Ecto neural progenitor cell (in vitro differentiated cells): Measurements from ENCODE around the gene CACNA1E.

Source experiments
- DNase-seq: peaks from one replicate; pipeline ENCODE4 v3.0.0-alpha.2; 2018; ENCODE audit warnings: low spot score

CACNA1E gene

DNA sequence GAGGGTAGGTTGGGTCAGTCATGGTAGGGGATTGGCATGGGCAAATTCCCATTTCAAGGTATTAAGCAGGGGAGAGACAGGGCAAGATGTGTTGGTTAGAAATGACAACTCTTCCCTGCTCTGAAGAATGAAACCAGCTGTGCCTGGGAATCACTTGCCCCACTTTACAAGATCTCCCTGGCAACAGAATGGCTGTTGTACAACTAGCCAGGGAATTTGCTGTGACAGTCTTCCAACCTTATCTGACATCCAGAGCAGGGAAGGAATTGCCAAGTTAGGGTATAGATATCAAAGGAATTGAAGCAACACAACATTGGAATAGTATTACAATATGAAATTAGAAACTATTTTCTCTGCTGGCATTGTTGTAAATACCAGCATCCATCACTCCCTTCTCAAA lies 154.7 kb downstream of the CACNA1E start:
- no peak for DNase-seq

DNA sequence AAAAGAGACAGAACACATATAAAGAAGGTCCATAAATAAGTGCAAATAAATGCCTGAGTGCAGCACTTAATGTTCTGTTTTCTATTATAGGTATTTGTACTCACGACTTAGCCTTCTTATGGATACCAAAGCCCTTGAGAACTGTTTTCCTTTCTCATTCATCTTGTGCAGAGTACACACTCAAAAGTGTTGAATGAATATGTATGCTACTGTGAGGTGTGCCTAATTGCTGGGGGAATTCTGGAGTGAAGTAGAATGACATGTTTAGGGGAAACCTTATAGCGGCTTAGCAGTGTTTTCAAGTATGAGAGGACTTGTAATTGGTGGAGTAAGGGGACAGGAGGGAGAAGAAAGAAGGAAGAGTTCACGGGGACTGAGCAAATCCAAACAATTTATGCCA lies 157.6 kb downstream of the CACNA1E start:
- DNase-seq: no peak

DNA sequence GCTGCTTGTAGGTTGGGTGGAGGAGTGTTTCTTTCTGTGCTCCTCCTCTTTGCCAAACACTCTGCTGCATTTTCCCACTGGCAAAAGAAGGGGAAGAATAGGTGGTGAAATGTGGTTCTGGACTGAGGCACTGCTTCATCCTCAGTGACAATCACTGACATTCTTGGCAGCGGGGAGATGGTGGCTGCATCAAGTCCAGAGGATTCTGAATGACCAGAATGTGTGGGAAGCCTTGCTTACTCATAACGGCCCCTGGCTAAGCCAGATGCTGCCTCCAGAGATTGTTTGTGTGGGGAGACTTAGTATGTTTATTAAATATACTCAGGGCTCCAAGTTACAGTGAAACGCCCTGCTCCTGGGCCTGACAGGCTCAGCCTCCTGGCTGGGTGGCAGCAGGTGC lies 160.3 kb downstream of the CACNA1E start:
- no peak for DNase-seq

DNA sequence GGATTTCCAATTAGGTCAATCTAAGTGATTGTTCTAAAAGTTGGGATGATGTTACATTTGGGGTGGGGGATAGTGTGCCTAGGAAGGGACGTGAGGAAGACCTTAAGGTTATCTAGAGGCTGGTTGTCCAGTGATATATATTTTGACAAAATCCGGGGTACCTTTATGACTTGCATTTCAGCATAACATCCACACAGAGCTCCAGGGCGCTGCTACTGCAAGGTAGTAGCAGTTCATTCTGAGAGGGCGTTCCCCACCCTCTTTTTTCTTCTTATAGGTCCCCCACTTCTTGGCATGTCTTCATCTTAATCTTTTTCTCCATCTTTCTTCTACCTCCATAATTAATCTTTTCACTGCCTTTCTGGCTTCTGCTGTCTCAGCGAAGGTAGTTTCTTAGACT lies 161.9 kb downstream of the CACNA1E start:
- DNase-seq: no peak

DNA sequence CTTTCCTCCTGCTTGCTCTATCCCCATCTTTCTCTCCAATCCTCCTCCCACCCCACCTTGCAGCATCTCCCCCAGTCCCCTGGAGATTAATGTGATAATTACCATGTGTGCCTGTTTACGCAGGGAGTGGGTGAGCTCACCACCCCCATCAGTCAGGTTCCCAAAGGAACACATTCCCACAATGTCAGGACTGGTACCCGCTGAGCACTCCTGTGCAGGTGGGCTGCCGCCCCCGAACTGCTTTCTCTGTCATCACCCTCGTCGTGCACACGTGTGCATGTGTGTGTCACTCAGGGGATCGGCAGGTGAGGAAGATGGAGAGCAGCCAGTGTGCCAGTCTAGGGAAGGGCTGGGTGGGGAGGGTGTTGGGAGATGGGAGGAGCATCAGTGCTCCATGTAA lies 163.4 kb downstream of the CACNA1E start:
- no peak for DNase-seq

DNA sequence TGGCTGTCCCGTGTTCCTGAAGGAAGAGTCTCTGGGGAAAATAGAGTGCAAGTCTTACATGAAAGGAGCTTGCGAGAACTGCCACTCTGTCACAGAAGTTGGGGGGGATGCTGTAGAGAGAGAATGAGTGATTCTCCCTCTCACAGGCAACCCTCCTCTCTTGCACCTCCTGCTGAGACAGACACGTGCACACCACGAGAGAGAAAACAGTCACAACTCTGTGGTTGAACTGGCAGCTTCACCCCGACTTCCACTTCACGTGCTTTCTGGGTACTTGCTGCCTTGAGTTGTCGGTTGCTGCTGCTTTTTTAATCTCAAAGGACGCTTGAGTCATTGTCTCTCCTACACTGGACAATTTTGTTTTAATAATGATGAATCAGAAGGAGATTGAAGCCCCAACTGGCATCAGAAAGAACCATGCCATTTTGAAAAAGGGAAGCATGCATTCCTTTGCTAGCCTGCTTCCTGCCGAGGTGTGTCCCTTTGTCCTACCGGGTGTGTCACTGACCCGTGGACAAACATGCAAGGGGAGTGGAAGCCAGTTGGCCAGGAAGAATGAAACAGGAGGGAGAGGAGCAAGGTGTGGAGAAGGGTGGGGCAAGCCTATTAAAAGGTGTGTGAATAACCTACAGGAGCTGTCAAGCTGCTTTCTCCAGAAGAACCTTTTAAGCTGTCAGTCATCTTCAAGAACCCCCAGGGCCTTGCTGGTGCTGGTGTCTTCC lies 164.2 kb downstream of the CACNA1E start:
- no peak for DNase-seq

DNA sequence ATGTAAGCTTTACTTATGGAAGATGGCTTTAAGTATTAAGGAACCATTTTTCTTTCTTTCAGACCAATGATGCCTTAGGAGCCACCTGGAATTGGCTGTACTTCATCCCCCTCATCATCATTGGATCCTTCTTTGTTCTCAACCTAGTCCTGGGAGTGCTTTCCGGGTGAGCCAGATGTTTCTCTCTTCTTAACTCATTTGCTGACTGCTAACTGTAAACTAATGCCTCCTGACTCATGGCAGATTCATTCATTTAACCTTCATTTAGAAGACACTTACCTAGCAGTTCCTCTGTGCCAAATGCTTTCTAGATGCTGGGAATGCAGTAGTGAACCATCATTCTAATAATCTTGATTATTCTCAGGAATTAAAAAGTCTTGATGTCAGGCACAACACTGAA lies 168.0 kb downstream of the CACNA1E start:
- DNase-seq: no peak

DNA sequence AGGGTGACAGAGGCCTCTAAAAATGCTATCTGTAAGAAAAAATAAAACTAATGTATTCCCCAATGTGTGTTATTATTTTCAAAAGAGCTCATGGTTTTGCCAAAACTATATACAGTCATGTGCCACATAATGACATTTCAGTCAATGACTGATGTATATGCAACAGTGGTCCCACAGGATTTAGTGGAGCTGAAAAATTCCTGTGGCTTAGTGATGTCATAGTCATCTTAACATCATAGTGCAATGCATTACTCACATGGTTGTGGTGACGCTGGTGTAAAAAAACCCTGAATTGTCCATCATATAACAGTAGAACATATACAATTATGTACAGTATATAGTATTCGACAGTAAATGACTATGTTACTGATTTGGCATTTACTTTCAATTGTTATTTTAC lies 172.4 kb downstream of the CACNA1E start:
- DNase-seq: no peak

DNA sequence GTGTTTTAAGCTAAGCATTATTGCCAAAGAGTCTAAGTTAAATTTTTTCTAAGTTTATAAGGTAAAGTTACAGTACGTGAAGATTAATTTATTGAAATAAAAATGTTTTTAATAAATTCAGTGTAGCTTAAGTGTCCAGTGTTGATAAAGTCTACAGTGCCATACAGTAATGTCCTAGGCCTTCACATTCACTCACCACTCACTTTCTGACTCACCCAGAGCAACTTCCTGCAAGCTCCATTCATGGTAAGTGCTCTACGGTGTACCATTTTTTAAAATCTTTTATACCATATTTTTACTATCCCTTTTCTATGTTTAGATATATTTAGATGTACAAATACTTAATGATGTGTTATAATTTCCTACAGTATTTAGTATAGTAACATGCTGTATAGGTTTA lies 173.2 kb downstream of the CACNA1E start:
- DNase-seq: no peak

DNA sequence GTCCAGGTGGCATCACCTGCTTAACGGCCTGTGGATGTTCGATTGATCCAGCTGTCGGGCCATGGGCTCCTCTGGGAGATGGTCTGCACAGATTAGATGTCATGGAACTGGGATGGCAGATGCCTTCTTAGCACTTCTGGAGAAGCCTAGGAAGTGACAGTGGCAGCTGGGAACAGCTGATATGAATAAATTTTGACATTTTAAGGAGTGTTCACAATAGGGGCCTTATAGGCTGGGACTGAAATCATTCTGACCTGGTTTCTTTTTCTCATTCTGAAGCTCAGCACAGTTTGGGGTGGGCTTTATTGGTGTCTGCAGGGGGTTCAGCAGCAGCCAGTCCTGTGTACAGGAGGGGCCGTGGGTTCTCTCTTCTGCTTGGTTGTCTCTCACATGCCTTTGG lies 175.3 kb downstream of the CACNA1E start:
- no peak for DNase-seq

DNA sequence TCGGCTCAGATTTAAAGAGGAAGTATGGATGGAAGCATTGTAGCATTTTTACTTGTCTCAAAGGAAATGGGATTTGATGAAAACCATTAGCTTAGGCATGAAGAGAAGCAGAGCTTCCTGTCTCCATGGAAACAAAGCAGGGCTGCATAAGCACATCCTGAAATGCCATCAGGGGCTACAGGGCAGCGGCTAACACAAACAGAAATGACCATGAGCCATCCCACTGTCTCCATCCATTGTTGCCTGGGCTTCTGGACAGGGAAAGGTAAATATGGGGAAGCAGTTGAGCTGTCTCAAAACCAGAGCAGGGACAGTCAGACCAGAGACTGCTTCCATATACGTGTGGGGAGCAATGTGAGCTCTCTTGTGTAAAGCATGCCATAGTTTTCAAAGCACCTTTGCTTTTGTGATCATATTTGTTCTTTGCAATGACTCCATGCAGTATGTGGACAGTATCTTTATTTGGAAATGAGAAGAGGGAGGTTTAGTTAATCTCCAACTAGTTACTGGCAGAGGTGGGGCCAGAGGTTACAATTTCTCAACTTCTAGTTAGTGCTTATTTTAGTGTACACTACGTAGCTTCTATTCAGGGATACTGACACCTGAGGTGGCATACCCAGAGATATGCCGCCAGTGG lies 176.1 kb downstream of the CACNA1E start:
- no peak for DNase-seq

DNA sequence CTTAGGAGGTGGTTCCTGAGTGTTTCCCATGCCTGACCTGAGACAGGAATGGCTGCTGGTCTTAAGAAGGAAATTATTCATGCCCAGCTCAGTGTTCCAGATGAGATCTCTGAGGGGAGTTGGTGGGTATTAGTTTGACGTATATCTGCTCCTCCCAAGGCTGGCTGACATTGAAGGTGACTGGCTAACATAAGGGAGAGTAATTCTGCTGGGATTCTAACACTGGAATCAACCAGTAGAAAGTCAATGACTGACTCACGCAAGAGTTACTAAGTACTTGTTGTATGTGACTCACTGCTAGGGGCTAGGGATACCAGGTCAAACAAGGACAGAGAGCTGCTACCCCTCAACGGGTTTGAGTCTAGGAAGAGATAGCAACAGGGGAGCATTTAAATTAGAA lies 177.3 kb downstream of the CACNA1E start:
- no peak for DNase-seq

DNA sequence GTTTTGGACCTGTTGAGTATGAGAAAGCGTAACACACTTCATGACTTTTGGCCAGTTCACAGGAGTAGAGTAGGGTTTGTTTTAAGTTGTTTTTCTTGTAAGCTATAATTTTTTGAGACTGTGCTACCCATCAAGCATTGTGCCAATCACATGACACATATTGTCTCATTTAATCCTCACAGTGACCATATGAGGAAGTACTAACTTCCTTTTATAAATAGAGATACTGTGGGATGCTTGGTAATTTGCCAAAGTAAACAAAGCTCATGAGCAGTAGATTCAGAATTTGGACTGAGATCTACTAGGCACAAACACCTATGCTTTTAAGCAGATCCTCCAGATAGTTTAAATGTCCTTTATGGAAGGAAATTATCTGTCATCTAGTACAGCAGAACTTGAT lies 178.3 kb downstream of the CACNA1E start:
- no peak for DNase-seq

DNA sequence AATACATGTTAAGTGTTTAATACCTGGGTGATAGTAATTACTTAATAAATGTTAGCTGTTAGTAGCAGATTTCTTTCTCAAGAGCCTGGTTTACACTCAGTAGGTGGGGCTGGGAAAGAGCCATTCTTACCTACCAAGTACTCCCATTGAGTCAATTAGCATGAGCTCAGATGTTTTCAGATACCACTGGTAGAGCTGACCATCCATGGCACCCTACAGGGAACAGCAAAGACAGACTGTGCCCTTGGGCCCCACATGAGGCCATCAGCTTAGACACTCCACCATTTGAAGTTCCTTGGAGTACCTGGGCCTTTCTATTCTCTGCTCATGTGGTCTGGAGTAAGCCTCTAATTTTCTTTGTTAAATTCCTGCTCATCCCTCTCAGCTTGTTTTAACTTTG lies 179.3 kb downstream of the CACNA1E start:
- no peak for DNase-seq

DNA sequence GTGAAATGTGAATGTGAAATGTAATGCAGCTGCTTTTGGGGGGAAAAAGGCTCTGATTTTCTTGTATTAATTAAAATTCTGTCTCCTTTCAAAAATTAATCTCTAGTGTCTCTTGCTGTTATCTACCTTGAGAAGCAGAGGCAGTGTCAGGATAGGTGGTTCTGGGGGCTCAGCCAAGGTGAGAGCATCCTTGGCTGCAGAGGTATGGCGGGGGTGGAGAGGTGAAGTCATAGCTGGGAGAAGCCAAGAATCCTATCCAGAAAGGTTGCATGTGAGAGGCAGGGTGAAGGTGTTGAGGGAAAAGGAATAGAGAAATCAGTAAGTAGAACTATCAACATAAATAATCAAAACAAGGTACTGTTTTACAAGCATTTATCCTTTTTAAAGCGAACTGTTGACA lies 181.2 kb downstream of the CACNA1E start:
- DNase-seq: no peak

DNA sequence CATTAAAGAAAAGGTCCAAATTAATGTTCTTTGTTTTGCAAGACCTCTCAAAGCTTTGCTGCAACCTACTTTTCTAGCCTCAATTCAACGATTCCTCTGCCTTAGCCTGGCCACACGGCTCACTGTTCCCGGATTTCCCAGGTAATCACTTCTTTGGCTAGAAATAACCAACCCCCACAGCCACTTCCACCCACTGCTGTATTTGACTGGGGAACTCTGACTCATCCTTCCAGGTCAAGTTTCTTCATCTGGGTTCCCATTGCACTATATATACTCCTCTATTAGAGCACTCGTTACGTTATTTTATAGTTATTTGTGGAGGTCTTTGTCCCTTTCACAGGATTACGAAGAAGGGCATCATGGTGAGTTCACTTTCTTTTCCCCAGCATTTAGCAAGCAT lies 185.9 kb downstream of the CACNA1E start:
- DNase-seq: no peak

DNA sequence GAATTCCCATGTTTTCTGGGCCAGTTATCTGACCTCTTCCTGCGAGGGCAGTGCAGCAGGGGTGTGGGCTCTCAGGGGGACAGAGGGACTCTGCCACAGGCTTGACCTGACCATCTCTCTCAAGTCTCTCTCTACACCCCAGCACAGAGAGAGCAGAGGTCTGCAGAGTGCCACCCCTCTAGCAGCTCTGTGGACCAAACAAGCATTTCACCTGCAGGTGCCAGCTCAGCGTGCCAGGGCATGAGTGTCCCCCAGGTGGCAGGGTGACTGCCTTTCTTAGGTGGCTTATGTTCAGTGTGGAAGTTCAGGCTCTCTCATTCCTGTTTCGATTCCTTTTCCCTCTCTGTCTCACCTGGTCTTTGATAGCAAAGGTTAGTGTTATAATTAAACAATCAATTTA lies 191.3 kb downstream of the CACNA1E start:
- no peak for DNase-seq

DNA sequence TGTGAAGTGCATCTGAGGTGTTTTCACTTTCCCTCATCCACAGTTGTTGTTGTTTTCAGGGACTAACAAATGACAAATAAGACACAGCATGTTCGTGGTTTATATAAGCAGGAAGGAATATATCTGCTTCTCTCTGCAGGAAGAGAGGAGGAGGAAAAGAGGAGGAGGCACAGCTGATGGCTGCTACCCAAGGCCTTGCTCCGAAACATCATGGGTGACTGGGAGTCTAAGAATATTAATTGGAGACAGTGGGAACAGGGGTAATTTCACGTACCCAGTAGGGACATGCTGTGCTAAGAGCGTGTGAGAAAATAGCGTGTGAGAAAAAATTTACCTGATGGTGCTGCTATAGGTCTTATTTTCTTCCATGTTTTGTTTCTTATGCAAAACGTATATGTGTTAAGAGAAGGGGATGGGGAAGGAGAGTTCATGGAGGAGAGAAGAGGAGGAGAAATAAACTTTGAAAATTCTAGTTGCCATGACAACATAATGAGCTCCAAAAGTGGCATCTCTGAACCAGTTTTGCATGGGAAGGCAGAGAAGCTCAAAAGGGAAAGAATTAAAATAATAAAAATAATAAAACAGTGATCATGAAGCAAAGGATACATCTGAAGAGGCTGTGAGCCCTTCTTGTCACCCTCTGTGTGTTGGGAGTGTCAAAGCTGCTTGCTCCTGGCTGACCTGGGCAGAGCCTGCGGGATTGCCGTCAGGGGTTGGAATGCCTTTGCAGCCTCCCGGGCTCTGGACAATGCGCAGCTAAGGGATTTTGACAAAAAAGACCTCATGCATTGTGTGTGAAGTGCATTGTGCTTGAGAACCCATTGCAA lies 192.0 kb downstream of the CACNA1E start:
- peak; percentile 80 for DNase-seq

DNA sequence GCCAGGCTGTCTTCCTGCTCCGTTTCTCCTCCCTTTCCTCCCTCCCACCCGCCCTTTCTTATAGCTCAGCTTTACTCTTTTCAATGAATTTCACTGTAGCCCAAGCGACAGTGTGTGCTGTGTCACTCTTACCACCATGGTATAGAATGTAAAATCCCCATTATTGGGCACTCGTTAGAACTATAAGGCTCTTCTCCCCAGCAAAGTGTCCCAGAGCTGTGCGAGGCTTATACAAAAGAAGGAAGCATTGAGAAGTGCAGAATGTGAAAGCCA lies 192.5 kb downstream of the CACNA1E start:
- no peak for DNase-seq

DNA sequence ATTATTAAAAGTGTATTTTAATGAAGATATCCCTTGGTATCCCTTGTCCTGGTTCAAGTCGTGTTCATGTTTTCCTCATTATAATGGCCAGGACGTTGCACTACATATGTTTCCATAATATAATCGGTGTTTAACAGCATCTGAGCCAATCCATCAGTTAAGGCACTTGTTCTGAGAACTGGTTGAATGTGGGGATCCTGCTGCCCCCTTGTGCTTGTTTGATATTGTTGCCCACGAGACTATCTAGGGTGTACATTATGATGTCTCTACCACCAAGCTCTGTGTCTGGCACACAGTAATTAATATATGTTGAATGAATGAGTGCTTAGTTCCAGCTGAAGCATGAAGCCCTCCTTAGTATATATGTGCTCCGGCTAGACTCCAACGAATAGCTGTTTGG lies 193.0 kb downstream of the CACNA1E start:
- no peak for DNase-seq

DNA sequence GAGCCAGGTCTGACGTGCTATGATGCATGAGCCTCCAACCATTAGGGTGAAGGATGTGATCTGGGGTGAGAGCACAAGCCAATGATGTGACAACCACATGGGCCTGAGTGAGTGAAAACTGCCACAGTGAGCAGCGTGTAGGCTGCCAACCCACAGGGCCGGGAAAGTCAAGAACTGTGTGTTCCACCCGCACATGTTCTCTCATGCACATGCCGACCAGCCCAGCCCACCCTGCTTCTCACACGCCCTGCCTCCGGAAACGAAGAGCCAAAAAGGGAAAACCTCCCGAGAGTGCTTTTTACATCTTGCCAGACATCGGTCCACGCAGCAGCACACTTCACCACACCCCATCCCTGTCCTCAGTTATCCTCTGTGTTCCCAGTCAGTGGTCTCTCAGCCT lies 197.0 kb downstream of the CACNA1E start:
- DNase-seq: no peak

DNA sequence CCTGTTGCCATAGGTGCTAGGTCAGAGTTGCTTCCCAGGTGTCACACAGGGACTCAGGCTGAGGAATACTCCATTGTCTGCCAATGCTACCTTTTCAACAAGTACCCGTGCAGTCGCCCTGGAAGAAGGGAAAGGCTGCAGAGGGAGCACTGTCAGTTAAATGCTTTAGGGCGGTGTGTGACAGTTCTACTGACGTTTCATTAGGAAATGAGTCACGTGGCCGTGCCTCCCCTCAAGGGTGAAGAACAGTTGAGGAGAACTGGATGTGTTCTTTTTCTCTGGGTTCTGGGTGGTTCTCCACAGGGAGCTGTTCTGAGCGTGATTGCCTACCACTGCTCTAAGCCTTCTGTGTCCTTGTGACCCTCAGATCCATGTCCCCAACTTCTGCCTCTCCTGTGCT lies 197.6 kb downstream of the CACNA1E start:
- DNase-seq: no peak

DNA sequence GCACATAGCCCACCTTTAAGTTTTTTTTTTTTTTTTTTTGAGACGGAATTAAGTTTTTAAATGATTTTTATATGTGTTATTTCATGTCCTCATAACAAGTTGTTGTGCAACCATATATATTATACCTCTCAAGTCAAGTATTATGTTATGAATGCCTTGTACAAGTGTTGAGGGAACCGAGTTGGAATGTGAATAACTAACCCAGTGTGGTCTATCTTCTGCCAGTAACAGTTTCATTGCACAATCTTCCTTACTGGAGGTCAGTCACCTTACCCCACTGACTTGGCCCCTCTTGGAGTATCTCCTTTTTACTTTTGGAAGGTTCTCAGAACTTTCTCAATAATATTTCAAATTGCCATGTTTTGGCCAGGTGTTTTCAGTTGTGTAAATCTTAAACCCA lies 201.9 kb downstream of the CACNA1E start:
- DNase-seq: no peak

DNA sequence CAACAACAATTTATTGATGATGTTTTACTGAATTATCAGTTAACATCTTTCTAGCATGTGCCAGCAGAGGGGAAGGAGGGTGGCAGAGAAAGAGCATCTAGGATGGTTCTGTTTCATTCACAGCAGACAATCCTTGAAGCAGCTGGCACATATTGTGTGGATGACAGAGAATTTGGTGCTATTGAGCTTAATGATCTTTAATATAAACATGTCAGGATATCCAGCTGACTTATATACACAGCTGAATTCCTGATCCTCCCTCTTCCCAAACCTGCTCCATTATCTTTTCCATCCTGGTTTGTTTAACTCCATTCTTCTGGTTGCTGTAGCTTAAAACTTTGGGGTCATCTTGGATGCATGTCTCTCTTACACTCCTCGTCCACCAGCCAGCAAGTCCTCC lies 218.6 kb downstream of the CACNA1E start:
- no peak for DNase-seq
